Left ventricle myocardium superior (tissue), 1 donor: Measurements from ENCODE around the gene GPC6. TPM values are rescaled to one million over a fixed set of nuclear protein-coding genes. Genes with fewer than 3 reads are reported as not detected.

Source experiments
- ATAC-seq: fragments of 200-7000 bp; cut with Tn5 transposase; one replicate; pipeline ENCODE4 v1.9.1; 2020; ENCODE audit warnings: mild to moderate bottlenecking, moderate library complexity
- DNase-seq: peaks from one replicate; pipeline ENCODE4 v3.0.0-alpha.2; 2020
- intact Hi-C: fragments of 100-400 bp; cut with micrococcal nuclease; formaldehyde crosslinking; loops from one replicate; pipeline ENCODE4 v1.11.0; 2022
- total RNA-seq: library from RNA; stranded (reverse); fragmentation: NEBNext Ultra II Directional; extraction: Animal tissue kit (Norgen Biotek cat#: 25700); gene quantifications from one replicate; pipeline ENCODE4 v1.2.1, GENCODE V29; 2021
- donor health status: DM: no; HTN: yes; CAD: no; lungs with severe emphysema.

The GPC6 gene
- total RNA-seq, 1 donor from 2014 or later: 1.6 TPM

DNA sequence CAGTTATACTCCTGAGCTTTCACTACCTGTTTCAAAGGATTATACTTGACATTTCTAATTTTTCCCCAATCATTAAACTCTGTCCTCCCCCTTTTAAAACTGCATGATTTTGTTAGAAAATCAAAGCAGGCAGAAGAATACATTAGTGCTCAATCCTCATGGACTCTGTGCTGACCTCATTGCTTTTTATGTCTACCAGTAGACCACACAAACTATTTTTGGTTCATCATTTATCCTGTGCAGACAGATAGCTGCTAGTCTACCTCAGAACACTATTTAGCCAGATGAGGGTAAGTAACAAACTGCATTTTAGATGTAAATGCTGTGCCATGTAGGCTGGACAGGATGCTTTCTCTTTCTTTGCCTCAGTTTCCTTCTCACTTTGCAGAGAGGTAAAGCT is 1016.9 kb downstream of the GPC6 start:
- ATAC-seq: no peak
- intact Hi-C loops: no loop called here
- DNase-seq: no peak

DNA sequence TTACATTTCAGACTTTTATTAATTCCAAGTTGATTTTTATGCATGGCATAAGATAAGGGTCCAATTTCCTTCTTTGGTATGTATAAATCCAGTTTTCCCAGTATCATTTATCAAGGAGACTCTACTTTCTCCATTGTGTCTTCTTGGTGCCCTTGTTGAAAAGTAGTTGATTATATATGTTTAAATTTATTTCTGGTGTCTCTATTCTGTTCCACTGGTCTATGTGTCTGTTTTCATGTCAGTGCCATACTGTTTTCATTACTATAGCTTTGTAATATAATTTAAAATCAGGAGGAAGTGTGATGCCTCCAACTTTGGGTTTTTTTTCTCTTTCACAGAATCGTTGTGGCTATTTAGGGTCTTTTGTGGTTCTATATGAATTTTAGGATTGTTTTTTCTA is 1019.9 kb downstream of the GPC6 start:
- ATAC-seq (no peak), DNase-seq (no peak)
- intact Hi-C loops: no loop called here

DNA sequence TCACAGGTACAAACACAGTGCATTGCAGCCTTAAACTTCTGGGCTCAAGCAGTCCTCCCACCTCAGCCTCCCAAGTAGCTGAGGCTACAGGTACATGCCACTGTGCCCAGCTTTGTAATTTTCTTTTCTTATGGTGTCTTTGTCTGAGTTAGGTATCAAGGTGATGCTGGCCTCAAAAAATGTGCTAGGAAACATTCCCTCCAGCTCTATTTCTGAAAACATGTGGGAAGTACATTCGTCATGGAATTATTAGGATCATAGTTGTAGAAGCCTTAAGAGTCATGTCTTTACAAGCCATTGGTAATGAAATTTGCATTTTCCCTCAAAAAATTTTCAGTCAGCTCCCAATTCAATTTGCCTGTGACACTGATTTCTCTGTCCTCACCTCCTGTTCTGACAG is 1021.3 kb downstream of the GPC6 start:
- intact Hi-C loops: no loop called here
- no peak for DNase-seq
- no peak for ATAC-seq

DNA sequence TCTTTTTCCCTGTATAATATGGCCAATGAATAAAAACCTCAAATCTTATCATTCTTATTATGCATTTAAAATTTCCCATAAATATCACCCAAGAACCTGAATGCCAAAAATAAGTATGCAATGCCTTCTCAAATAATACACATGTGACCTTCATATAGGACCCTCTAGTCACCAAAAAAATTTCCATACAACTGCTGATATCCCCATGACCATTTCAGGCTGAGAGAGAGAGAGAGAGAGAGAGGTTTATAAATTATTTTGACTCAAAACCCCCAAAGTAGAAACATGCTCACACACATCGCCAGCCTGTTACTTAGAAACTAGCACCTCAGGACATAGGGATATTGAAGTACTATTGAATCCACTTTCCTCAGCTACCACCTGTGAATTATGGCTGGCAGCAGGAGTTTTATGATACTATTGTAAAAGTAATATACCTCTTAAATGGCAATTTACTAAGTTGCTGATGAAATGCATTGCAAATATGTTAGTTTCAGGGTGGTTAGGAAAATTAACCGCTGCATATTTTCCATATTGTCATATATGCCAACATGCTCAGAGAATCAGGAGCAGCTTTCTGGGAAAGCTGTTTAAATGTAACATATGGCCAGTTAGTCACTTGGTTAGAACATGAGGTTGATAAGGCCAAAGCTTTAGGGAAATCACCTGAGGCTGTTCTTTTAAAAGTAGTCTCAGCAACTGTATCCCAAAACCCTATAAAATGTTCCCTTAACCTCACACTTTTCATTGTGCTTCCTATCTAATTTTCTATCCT is 1022.0 kb downstream of the GPC6 start:
- no peak for DNase-seq
- intact Hi-C loops: no loop called here
- no peak for ATAC-seq

DNA sequence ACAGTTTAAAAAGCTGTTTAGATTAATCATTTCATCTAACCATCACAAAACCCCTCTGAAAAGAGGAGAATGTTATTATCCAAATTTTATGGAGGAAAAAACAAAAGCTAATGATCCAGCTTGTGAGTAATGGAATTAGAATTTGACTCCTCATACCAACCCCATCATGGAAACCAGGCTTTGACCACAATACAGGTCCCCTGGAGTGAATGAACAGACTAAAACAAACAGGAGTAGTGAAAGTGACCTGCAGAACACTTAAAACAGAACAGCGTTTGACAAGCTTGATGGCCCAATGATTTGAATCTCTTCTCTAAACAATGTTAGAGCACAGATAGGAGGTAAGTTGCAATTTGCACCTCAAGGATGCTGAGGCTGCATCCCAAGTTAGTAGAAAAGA is 1022.9 kb downstream of the GPC6 start:
- no peak for DNase-seq
- ATAC-seq: no peak
- intact Hi-C loops: no loop called here

DNA sequence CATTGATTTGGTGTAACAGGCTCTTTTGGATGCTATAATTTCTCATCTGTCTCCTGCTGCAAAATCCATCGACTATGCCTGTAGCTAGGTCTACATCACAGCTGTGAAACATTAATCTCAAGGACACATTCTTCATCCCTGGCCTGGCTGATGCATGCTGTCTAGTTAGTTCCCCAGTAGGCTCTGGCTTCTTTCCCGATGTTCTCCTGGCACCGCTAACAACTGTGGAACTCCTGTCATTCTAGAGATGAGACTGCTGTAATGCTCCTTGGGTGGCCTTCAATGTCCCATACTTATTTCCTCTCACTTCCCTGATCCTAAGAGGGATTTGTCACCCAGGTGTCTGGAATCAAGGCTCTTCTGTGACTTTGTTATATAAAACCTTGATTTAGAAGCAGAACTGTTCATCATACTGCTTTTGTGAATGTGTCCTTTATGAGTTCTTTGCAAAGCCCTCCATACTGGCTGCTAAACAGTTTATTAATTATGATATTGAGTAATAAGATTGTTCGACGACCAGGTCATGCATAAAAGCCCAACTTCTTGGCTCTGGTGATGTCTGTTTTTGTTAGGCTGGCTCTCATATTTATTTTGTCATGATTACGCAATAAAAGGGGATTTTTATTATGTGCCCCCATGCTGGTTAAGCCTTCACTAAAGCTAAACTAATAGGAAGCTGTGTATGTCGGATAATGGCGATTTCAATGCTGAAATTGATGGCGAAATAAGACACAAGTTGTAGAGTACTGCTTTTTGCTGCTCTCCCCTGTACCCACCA is 1025.4 kb downstream of the GPC6 start:
- intact Hi-C loops: no loop called here
- DNase-seq: peak; percentile 28
- ATAC-seq: peak; percentile 59

DNA sequence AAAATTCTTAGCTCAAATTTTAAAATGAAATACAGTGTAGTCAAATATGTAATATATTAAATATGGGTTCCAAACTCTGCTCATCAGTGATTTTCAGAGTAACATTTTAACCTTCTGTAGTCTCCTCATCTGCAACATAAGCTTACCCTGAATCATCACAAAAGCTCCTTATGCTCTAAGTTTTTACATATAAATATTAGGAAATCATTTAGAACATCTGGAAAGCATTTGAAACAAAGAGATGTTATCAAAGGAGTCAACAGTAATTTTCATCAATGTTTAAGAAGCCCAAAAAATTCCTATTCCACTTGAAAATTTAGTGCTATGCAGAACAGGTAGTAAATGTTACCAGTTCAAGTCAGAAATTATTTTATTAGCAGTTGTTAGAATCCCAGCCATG is 1028.1 kb downstream of the GPC6 start:
- DNase-seq (no peak), ATAC-seq (no peak)
- intact Hi-C loops: no loop called here

DNA sequence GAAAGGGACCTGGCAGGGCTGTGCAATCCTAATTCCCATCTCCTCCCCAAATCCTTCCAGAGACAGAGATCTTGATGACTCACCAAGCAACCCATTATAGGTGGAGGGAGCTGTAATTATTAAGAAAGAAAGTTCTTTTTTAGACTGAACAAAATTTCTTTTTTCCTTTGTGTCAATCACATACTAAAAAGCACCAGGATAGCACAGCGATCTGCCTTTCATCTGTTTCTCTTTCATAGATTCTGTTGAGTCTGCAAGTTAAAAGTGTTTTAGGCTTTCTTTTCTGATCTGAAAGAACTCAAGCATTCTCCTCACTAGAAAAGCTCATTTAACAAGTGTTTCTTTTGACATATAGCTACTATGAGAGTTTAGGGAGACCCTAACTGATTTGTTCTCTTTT is 1030.1 kb downstream of the GPC6 start:
- ATAC-seq (no peak), DNase-seq (no peak)
- intact Hi-C loops: no loop called here

DNA sequence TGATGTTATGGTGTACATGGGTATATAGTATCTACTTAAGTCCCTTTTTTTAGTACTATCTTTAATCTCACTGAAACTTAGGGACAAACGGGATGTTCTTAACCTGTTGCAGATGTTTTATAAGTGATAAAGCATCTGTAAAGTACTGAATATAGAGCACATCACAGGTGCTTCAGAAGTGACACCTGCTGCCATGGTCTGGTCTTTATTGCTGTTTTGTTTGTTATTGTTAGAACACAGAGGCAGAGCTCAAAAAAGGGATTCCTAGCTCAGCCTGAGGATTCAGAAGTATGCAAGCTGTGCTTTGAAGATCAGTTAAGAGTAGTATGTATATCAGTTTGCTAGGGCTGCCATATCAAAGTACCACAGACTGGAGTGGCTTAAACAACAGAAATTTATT is 1033.4 kb downstream of the GPC6 start:
- intact Hi-C loops: no loop called here
- no peak for ATAC-seq

DNA sequence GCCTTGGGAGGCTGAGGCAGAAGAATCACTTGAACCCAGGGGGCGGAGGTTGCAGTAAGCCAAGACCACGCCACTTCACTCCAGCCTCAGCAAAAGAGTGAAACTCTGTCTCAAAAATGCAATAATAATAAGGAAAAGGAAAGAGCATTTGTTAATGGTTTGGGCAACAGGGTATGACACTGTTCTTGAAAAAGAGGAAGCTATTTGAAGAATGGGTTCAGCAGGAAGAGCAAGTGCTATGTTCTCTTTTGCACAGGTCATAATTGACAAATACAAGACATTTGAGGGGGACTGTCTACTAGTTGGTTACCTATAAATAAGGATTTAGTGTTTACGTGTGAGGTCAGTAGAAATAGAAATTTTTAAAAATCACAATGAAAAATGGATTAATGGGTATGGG is 1034.6 kb downstream of the GPC6 start:
- no peak for DNase-seq
- no peak for ATAC-seq
- intact Hi-C loops: no loop called here

More for the DNA sequence above, 1033.4 kb downstream of the GPC6 start:
- no peak for DNase-seq

DNA sequence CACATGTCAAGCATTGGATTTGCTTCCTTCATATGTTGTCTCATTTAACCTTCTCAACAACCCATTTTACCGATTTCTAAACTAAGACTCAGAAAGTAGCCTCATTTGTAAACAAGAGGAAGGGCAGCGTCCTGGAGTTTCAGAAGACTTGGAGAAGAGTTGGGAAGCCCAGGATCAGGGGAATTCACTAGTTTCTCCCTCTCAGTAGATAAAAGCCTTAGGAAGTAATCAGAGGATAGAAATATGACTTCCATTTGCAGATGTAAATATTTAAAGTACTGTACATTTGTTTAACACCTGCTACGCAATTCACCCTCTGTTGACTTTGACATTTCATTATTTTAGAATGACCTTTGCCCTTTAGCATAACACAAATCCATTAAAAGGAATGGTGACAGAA is 1036.4 kb downstream of the GPC6 start:
- ATAC-seq (no peak), DNase-seq (no peak)
- intact Hi-C loops: no loop called here

DNA sequence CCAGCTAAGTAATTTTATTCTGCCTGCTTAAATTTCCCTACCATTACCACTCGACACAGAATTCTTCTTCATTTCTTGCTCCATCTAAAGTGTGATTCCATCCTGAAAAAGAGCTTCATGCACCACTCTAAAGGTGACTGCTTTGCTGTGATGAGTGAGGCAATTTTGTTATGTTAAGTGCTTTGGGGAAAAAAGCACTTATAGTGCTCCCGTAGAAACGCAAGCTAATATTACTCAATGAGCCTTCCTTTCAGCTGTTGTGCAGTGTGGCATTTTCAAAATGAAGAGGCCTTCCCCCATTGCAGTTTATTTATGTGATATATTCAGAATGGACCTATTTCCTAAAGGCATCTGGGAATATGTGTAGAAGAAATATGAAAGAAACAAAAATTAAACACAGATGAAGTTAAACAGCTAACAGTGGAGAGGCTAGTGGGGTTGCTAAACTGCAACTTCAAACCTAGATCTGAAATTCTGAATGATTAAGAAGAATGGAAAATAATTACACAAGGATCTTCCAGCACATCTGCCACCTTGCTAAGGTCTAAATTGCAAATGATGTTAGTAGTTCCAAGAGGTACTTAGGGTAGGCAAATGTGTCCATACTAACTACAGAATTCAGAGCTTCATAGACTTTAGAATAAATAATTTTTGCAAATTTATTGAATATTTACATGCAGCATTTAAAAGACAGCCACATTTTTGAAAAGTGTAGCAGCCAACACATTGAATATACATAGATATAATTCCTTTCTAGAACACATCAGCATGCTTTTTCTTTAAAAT is 1041.2 kb downstream of the GPC6 start:
- no peak for ATAC-seq
- intact Hi-C loops: no loop called here
- DNase-seq: no peak

DNA sequence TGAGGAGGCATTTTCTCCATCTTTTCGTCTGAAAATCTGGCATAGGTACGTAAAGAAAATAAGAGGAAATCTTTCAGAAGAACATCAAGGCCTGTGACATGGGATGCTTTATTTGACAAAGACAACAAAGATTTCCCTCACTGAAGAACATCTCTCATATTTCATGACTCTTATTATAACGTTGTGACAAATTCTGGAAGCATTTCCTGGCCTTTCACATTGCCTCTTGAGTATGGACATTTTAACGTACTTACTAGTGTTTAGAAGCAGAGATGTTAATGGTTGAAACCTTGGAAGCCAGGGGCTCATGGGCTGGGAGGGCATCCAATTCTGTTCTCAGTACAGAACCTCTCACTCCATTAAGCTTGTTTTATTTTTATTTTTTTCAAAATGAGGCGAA is 1042.1 kb downstream of the GPC6 start:
- ATAC-seq: no peak
- intact Hi-C loops: no loop called here
- no peak for DNase-seq

DNA sequence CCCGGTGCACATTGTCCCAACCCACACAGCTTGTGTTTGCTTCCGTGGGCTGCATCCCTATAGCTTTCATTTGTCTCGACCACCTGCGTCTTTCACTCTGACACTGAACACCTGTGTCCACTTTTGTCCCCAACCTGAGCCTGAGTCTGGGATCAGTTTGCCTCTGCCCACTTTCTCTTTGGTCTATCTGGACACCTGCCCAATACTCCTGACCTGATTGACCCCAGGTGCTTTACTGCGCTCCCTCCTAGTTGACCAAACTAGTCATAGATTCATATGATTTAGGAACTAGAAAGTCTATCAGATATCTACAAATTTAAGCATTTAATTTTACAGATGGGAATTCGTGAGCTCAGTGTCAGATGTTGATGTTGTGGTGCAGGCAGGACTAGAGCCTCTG is 1043.0 kb downstream of the GPC6 start:
- no peak for DNase-seq
- no peak for ATAC-seq
- intact Hi-C loops: no loop called here

DNA sequence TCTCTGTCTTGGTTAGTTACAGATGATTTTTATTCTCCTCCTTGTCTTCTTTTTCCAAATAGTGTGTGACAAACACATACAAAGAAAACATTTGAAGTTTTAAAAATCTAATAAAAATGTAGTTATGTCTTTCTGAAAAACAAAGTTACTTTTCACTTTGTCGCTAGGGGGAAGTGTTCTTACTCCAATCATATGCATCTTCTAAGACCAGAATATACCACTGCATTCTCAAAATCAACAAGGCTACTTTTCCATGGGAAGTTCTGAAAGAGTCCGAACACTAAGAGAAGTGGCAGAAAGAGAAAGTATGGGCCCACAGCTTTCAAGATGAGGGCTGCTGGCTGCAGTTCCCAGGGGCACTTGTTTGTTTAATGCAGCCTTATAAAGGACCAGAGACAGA is 1043.9 kb downstream of the GPC6 start:
- ATAC-seq (no peak), DNase-seq (no peak)
- intact Hi-C loops: no loop called here

DNA sequence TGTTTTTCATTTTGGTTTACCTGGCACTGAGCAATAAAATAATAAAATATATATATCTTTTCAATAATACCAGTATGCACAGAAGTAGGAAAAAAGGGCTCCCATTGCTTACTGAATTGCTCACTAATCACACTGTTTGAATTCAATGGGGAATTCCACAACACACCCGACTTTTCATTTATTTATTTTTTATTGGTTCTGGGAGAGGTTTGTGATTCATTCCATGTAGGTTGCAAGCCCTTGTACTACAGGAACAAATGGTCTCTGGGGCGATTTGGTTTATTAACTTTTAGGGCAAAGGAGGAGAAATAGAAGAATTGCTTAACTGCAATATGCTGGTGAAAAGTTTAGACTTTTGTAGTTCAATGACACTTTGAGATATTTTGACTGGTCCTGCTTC is 1045.4 kb downstream of the GPC6 start:
- intact Hi-C loops: no loop called here
- DNase-seq (no peak), ATAC-seq (no peak)

DNA sequence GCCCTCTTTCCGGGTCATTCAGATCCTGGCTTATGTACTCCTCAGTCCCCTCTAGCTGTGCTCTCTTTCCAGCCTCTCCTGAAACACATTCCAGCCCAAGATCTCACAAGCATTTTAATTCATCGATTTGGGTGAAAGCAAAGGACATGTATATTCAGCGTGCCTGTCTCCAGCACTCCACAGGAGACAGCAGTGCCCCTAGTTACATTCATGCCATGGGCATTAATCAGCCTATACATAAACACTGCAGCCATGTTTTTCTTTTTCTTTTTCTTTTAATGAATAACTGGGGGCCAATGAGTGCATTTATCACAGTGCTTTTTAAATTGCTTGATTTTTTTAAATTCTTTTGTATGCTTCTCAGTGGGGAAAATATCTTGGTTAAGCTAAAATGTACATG is 1053.7 kb downstream of the GPC6 start:
- intact Hi-C loops: no loop called here
- ATAC-seq (no peak), DNase-seq (no peak)

DNA sequence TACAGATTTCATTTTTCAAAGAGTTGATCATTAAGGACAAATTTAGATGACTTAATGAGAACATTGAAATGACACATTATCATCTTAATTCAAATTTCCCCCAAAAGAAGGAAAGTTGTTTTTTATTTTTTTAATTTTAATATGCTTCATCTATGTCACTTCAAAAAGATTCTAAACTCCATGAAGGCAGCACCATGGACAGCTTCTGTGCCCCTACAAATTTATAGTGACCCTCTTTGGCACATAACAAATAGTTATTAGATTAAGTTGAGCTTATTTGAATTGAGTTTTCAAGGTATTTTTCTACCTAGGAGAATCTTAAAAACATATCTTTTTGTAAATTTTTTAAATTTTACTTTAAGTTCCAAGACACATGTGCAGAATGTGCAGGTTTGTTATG is 1054.2 kb downstream of the GPC6 start:
- ATAC-seq (no peak), DNase-seq (no peak)
- intact Hi-C loops: no loop called here

DNA sequence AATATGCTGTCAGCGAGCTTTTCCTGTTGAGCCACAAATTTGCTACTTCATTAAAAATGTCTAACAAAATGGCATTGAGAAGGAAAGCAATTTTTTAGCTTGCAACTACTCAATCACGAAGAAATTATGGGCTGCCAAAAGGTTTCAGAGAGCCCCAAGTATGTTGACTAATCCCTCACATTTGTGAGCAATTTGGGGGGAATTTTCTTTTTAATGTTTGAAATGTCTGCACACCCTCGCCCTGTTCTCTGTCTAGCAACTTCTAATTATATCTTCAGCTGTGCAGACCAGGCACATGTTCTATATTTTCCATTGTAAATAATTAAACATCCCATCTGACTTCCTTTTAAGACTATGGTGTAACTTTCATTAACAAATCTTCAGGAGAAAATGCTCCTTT is 1060.0 kb downstream of the GPC6 start:
- intact Hi-C loops: no loop called here
- ATAC-seq (no peak), DNase-seq (no peak)

DNA sequence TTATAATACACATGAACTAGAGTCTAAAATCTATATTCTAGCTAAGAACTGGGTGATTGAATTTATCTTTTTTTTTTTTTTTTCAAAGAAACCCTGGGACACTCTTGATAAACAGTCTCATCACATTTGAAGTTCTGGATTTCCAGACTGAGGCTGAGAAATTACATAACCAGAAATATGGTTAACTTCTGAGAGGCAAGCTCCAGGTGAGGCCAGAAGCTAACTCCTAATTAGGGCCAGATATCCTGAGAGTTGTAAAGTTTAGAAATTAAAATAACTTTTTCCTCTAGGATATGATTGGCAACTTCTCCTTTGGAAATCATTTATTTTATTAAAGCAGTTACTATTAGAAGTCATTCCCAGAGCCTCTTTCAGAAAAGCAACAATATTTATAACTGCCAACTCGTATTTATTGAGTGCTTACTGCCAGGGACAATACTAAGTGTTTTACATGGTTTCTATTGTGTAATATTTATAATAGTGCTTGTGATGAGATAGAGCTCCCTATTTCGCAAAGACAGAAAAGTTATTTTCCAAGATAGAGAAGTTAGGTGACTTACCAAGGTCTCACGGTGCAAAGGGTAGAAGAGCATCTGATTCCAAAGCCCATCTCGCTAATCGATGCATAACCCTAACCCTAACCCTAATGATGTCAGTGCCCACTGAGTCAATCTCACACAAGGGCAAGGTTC is 1065.2 kb downstream of the GPC6 start:
- ATAC-seq: no peak
- intact Hi-C loops: no loop called here

More for the DNA sequence above, 1065.2 kb downstream of the GPC6 start:
- no peak for DNase-seq
